WTC11 (cell line): ENCODE data around the gene FAXDC2. TPM values are rescaled to one million over a fixed set of nuclear protein-coding genes. Genes with fewer than 3 reads are reported as not detected.

Experiments
- ATAC-seq: fragments of 200-7000 bp; cut with Tn5 transposase; 2 replicates; pipeline ENCODE4 v1.10.0; 2021; ENCODE audit warnings: mild to moderate bottlenecking, moderate library complexity
- CTCF ChIA-PET: fragments of 300-600 bp; sonication (Branson Sonifier 250); formaldehyde crosslinking; loops from one replicate; lab custom pipeline; 2021; ENCODE audit warnings: antibody characterized with exemption; lab: Charles Lee
- POLR2A ChIA-PET: fragments of 350-600 bp; sonication (Branson Sonifier 250); formaldehyde crosslinking; loops from one replicate; lab custom pipeline; 2021; ENCODE audit warnings: antibody characterized with exemption; lab: Charles Lee
- DNase-seq: peaks from one replicate; pipeline ENCODE4 v3.0.0; 2021; ENCODE audit warnings: low spot score
- H3K27ac Mint-ChIP-seq: 2 replicates; pipeline ENCODE4 v1.8.0; 2021; ENCODE audit warnings: mixed read lengths
- H3K27me3 Mint-ChIP-seq: 2 replicates; pipeline ENCODE4 v1.8.0; 2021; ENCODE audit warnings: low read depth, mild to moderate bottlenecking, moderate library complexity, mixed read lengths
- H3K36me3 Mint-ChIP-seq: 2 replicates; pipeline ENCODE4 v1.8.0; 2021; ENCODE audit warnings: mixed read lengths
- H3K4me1 Mint-ChIP-seq: 2 replicates; pipeline ENCODE4 v1.8.0; 2022; ENCODE audit warnings: mixed read lengths
- H3K4me3 Mint-ChIP-seq: 2 replicates; pipeline ENCODE4 v1.8.0; 2021; ENCODE audit warnings: mild to moderate bottlenecking, moderate library complexity, mixed read lengths
- H3K9me3 Mint-ChIP-seq: 2 replicates; pipeline ENCODE4 v1.8.0; 2021; ENCODE audit warnings: mixed read lengths
- ESRRA ChIP-seq: sonication (generic); formaldehyde crosslinking; IDR thresholded peaks from 2 replicates; pipeline ENCODE4 v1.8.1; 2022; ENCODE audit warnings: mild to moderate bottlenecking, missing genetic modification reagents, borderline replicate concordance
- ETV6 ChIP-seq: sonication (generic); formaldehyde crosslinking; IDR thresholded peaks from 2 replicates; pipeline ENCODE4 v1.8.1; 2022; ENCODE audit warnings: mild to moderate bottlenecking, missing genetic modification reagents
- FOXP1 ChIP-seq: sonication (generic); formaldehyde crosslinking; IDR thresholded peaks from 2 replicates; pipeline ENCODE4 v1.8.0; 2022; ENCODE audit warnings: missing genetic modification reagents, mild to moderate bottlenecking, moderate library complexity, borderline replicate concordance
- JAZF1 ChIP-seq: fragments of 250-450 bp; sonication (Bioruptor Pico); IDR thresholded peaks from 2 replicates; pipeline ENCODE4 v1.9.0; 2021; ENCODE audit warnings: moderate library complexity, mild to moderate bottlenecking, inconsistent platforms
- KAT7 ChIP-seq: sonication (generic); formaldehyde crosslinking; IDR thresholded peaks from 2 replicates; pipeline ENCODE4 v1.8.1; 2023; ENCODE audit warnings: missing genetic modification reagents, mild to moderate bottlenecking, borderline replicate concordance
- MXD4 ChIP-seq: fragments of 250-450 bp; sonication (Bioruptor Pico); IDR thresholded peaks from 2 replicates; pipeline ENCODE4 v1.8.0; 2021; ENCODE audit warnings: mild to moderate bottlenecking, moderate library complexity, borderline replicate concordance
- MYBL2 ChIP-seq: sonication (generic); formaldehyde crosslinking; IDR thresholded peaks from 2 replicates; pipeline ENCODE4 v1.8.1; 2023; ENCODE audit warnings: mild to moderate bottlenecking, moderate library complexity, missing genetic modification reagents
- NFATC4 ChIP-seq: fragments of 250-450 bp; sonication (Bioruptor Pico); IDR thresholded peaks from 2 replicates; pipeline ENCODE4 v1.9.0; 2021; ENCODE audit warnings: mild to moderate bottlenecking
- PRRX2 ChIP-seq: fragments of 250-450 bp; sonication (Bioruptor Pico); IDR thresholded peaks from 2 replicates; pipeline ENCODE4 v1.8.0; 2021; ENCODE audit warnings: mild to moderate bottlenecking
- SMAD3 ChIP-seq: sonication (generic); formaldehyde crosslinking; IDR thresholded peaks from 2 replicates; pipeline ENCODE4 v1.8.0; 2022; ENCODE audit warnings: missing genetic modification reagents, mild to moderate bottlenecking, borderline replicate concordance
- SMAD4 ChIP-seq: sonication (generic); formaldehyde crosslinking; IDR thresholded peaks from 2 replicates; pipeline ENCODE4 v1.8.0; 2022; ENCODE audit warnings: mild to moderate bottlenecking, missing genetic modification reagents
- SP1 ChIP-seq: sonication (generic); formaldehyde crosslinking; conservative IDR thresholded peaks from 2 replicates; pipeline ENCODE4 v1.8.1; 2022; ENCODE audit warnings: missing genetic modification reagents
- TCF7 ChIP-seq: sonication (generic); formaldehyde crosslinking; IDR thresholded peaks from 2 replicates; pipeline ENCODE4 v1.8.0; 2022; ENCODE audit warnings: mild to moderate bottlenecking, low read depth, missing genetic modification reagents, moderate library complexity
- TEAD4 ChIP-seq: sonication (generic); formaldehyde crosslinking; IDR thresholded peaks from 2 replicates; pipeline ENCODE4 v1.8.0; 2022; ENCODE audit warnings: mild to moderate bottlenecking, missing genetic modification reagents
- total RNA-seq: library from RNA; stranded (reverse); gene quantifications from 3 replicates; pipeline ENCODE4 v1.2.3, GENCODE V29; 2021
- TF ChIP-seq, protein P1 (sequence below): sonication (generic); formaldehyde crosslinking; IDR thresholded peaks from 2 replicates; pipeline ENCODE4 v1.8.0; 2022; ENCODE audit warnings: mild to moderate bottlenecking, missing genetic modification reagents
- TF ChIP-seq, protein P2 (sequence below): sonication (generic); formaldehyde crosslinking; IDR thresholded peaks from 2 replicates; pipeline ENCODE4 v1.8.0; 2022; ENCODE audit warnings: missing genetic modification reagents
- TF ChIP-seq, protein P3 (sequence below): sonication (generic); formaldehyde crosslinking; IDR thresholded peaks from 2 replicates; pipeline ENCODE4 v1.8.0; 2023; ENCODE audit warnings: missing genetic modification reagents
- TF ChIP-seq, protein P4 (sequence below): sonication (generic); formaldehyde crosslinking; IDR thresholded peaks from 2 replicates; pipeline ENCODE4 v1.8.1; 2022; ENCODE audit warnings: mild to moderate bottlenecking, missing genetic modification reagents, moderate library complexity, borderline replicate concordance
- TF ChIP-seq, protein P5 (sequence below): sonication (generic); formaldehyde crosslinking; IDR thresholded peaks from 2 replicates; pipeline ENCODE4 v1.8.1; 2023; ENCODE audit warnings: mild to moderate bottlenecking, missing genetic modification reagents, moderate library complexity
- TF ChIP-seq, protein P6 (sequence below): sonication (generic); formaldehyde crosslinking; IDR thresholded peaks from 2 replicates; pipeline ENCODE4 v1.8.1; 2023; ENCODE audit warnings: mild to moderate bottlenecking, missing genetic modification reagents
- TF ChIP-seq, protein P7 (sequence below): fragments of 250-450 bp; sonication (Bioruptor Pico); IDR thresholded peaks from 2 replicates; pipeline ENCODE4 v1.9.0; 2021; ENCODE audit warnings: mild to moderate bottlenecking
- TF ChIP-seq, protein P8 (sequence below): fragments of 250-450 bp; sonication (Bioruptor Pico); conservative IDR thresholded peaks from 2 replicates; pipeline ENCODE4 v1.9.0; 2021; ENCODE audit warnings: mild to moderate bottlenecking
- TF ChIP-seq, protein P9 (sequence below): sonication (generic); formaldehyde crosslinking; IDR thresholded peaks from 2 replicates; pipeline ENCODE4 v1.8.1; 2023; ENCODE audit warnings: mild to moderate bottlenecking, missing genetic modification reagents, moderate library complexity
- TF ChIP-seq, protein P10 (sequence below): sonication (generic); formaldehyde crosslinking; IDR thresholded peaks from 2 replicates; pipeline ENCODE4 v1.8.0; 2022; ENCODE audit warnings: mild to moderate bottlenecking, missing genetic modification reagents

The FAXDC2 gene
- total RNA-seq, 1 experiment from 2014 or later = 3.9 TPM

DNA sequence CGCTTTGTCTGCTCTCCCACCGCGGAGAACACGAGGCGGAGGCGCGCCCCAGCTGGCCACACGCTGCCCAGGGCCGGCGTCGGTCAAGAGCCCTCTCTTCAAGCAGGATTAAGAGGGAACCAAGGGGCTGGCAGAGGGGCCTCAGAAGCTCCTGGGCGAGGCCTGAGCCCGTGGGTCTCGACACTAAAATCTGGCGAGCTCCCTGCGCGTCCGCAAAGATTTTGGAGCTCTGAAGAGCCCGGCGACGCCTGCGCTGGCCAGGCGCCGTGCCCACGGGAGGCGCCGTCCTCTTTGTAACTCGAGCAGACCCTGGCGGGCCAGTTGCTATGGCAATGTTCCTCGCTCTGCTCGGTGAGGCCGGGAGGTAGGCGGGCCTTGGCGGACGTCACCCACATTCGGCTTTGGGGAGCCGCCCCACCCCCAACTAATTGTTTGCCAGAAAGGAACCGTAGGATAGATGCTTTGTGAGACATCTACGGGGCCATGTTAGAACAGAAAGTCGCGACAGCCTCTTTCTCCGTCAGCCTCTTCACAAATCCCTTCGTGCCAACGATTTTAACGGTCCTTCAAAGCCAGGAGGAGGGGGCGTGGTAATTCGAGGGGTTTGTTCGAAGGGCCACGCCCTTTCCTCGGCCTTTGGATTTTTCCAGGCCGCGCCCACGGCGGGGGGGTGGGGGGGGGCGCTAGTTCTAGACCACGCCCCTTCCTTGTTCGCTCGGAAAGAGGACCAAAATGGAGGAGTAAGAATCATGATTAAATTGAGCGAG, 7.3 kb upstream of the FAXDC2 start:
- H3K9me3 Mint-ChIP-seq = no peaks in the 10 kb centered on the region
- ChIA-PET POLR2A (interaction anchor here (0.6 to 1.5 kb wide), 2 partner anchors 104 to 205 kb away, joined by 4 read pairs; no protein-coding TSS in a partner anchor), CTCF (interaction anchor here (1.0 to 1.5 kb wide), 3 partner anchors 11 to 179 kb away, joined by 3 to 5 read pairs (median 3); no protein-coding TSS in a partner anchor)
- ATAC-seq (peak; percentile 81), DNase-seq (peak; percentile 94)
- peaks cover 28% of the 10 kb centered on the region for H3K4me1 Mint-ChIP-seq
- H3K27me3 Mint-ChIP-seq = no peaks in the 10 kb centered on the region
- H3K36me3 Mint-ChIP-seq = peaks cover 7% of the 10 kb centered on the region
- H3K4me3 Mint-ChIP-seq = peak overlapping the region; percentile 92
- H3K27ac Mint-ChIP-seq = peak overlapping the region; percentile 100
- TF ChIP-seq MXD4 = no peak
- TF ChIP-seq, protein P1, sequence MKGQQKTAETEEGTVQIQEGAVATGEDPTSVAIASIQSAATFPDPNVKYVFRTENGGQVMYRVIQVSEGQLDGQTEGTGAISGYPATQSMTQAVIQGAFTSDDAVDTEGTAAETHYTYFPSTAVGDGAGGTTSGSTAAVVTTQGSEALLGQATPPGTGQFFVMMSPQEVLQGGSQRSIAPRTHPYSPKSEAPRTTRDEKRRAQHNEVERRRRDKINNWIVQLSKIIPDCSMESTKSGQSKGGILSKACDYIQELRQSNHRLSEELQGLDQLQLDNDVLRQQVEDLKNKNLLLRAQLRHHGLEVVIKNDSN (CRISPR knock-in tag) = 0 out of 2 replicates have a peak, but pooled peaks have one; percentile 14
- TF ChIP-seq, protein P2, sequence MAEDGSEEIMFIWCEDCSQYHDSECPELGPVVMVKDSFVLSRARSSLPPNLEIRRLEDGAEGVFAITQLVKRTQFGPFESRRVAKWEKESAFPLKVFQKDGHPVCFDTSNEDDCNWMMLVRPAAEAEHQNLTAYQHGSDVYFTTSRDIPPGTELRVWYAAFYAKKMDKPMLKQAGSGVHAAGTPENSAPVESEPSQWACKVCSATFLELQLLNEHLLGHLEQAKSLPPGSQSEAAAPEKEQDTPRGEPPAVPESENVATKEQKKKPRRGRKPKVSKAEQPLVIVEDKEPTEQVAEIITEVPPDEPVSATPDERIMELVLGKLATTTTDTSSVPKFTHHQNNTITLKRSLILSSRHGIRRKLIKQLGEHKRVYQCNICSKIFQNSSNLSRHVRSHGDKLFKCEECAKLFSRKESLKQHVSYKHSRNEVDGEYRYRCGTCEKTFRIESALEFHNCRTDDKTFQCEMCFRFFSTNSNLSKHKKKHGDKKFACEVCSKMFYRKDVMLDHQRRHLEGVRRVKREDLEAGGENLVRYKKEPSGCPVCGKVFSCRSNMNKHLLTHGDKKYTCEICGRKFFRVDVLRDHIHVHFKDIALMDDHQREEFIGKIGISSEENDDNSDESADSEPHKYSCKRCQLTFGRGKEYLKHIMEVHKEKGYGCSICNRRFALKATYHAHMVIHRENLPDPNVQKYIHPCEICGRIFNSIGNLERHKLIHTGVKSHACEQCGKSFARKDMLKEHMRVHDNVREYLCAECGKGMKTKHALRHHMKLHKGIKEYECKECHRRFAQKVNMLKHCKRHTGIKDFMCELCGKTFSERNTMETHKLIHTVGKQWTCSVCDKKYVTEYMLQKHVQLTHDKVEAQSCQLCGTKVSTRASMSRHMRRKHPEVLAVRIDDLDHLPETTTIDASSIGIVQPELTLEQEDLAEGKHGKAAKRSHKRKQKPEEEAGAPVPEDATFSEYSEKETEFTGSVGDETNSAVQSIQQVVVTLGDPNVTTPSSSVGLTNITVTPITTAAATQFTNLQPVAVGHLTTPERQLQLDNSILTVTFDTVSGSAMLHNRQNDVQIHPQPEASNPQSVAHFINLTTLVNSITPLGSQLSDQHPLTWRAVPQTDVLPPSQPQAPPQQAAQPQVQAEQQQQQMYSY (CRISPR knock-in tag) = no peak
- TF ChIP-seq, protein P3, sequence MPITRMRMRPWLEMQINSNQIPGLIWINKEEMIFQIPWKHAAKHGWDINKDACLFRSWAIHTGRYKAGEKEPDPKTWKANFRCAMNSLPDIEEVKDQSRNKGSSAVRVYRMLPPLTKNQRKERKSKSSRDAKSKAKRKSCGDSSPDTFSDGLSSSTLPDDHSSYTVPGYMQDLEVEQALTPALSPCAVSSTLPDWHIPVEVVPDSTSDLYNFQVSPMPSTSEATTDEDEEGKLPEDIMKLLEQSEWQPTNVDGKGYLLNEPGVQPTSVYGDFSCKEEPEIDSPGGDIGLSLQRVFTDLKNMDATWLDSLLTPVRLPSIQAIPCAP (CRISPR knock-in tag) = no peak
- 0 out of 2 replicates have a peak, but pooled peaks have one; percentile 71 for TF ChIP-seq MYBL2 (CRISPR knock-in tag)
- TF ChIP-seq, protein P4, sequence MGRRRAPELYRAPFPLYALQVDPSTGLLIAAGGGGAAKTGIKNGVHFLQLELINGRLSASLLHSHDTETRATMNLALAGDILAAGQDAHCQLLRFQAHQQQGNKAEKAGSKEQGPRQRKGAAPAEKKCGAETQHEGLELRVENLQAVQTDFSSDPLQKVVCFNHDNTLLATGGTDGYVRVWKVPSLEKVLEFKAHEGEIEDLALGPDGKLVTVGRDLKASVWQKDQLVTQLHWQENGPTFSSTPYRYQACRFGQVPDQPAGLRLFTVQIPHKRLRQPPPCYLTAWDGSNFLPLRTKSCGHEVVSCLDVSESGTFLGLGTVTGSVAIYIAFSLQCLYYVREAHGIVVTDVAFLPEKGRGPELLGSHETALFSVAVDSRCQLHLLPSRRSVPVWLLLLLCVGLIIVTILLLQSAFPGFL (CRISPR knock-in tag) = no peak
- TF ChIP-seq SP1 (CRISPR knock-in tag) = no peak; the same call in 1 of the 2 replicates
- peak; percentile 56; the same call in 1 of the 2 replicates for TF ChIP-seq FOXP1 (CRISPR knock-in tag)
- TF ChIP-seq, protein P5, sequence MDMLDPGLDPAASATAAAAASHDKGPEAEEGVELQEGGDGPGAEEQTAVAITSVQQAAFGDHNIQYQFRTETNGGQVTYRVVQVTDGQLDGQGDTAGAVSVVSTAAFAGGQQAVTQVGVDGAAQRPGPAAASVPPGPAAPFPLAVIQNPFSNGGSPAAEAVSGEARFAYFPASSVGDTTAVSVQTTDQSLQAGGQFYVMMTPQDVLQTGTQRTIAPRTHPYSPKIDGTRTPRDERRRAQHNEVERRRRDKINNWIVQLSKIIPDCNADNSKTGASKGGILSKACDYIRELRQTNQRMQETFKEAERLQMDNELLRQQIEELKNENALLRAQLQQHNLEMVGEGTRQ (CRISPR knock-in tag) = no peak
- 0 out of 2 replicates have a peak, but pooled peaks have one; percentile 60 for TF ChIP-seq ESRRA (CRISPR knock-in tag)
- TF ChIP-seq TEAD4 = no peak
- no peak for TF ChIP-seq SMAD4 (CRISPR knock-in tag)
- no peak for TF ChIP-seq KAT7 (CRISPR knock-in tag)
- TF ChIP-seq, protein P6, sequence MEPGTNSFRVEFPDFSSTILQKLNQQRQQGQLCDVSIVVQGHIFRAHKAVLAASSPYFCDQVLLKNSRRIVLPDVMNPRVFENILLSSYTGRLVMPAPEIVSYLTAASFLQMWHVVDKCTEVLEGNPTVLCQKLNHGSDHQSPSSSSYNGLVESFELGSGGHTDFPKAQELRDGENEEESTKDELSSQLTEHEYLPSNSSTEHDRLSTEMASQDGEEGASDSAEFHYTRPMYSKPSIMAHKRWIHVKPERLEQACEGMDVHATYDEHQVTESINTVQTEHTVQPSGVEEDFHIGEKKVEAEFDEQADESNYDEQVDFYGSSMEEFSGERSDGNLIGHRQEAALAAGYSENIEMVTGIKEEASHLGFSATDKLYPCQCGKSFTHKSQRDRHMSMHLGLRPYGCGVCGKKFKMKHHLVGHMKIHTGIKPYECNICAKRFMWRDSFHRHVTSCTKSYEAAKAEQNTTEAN (CRISPR knock-in tag) = peak; percentile 68; the same call in 1 of the 2 replicates
- TF ChIP-seq PRRX2 (CRISPR knock-in tag) = peak; percentile 20; the same call in 1 of the 2 replicates
- TF ChIP-seq, protein P7, sequence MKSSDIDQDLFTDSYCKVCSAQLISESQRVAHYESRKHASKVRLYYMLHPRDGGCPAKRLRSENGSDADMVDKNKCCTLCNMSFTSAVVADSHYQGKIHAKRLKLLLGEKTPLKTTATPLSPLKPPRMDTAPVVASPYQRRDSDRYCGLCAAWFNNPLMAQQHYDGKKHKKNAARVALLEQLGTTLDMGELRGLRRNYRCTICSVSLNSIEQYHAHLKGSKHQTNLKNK (CRISPR knock-in tag) = no peak
- TF ChIP-seq, protein P8, sequence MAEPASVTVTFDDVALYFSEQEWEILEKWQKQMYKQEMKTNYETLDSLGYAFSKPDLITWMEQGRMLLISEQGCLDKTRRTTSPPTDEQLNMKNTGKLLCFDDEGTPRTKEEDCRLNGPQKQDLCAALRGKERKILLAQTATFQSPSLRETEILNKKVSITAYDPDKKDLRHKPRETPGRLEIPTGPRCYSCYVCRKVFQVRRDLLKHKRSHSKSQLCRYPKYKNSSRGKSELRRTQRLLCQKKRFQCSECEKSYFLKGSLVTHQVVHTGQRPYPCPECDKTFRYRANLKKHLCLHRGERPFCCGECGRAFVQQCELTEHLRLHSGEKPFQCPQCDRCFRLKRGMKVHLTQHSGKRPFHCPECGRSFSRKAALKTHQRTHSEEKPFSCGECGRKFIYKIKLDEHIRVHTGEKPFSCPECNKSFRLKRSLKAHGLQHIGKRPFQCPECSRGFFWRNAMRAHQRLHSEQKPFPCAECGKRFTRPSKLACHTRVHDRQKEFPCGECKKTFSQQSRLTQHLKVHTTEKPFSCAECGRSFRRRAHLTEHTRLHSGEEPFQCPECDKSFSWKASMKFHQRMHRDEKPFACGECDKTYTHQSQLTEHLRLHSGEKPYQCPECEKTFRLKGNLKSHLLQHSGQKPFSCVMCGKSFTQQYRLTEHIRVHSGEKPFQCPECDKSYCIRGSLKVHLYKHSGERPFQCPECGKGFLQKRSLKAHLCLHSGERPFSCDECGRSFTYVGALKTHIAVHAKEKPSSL = no peak
- TF ChIP-seq JAZF1 (CRISPR knock-in tag) = no peak
- TF ChIP-seq, protein P9, sequence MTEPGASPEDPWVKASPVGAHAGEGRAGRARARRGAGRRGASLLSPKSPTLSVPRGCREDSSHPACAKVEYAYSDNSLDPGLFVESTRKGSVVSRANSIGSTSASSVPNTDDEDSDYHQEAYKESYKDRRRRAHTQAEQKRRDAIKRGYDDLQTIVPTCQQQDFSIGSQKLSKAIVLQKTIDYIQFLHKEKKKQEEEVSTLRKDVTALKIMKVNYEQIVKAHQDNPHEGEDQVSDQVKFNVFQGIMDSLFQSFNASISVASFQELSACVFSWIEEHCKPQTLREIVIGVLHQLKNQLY (CRISPR knock-in tag) = no peak
- peak; percentile 76; the same call in 1 of the 2 replicates for TF ChIP-seq SMAD3 (CRISPR knock-in tag)
- no peak for TF ChIP-seq NFATC4
- TF ChIP-seq, protein P10, sequence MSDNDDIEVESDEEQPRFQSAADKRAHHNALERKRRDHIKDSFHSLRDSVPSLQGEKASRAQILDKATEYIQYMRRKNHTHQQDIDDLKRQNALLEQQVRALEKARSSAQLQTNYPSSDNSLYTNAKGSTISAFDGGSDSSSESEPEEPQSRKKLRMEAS (CRISPR knock-in tag) = peak; percentile 93
- TF ChIP-seq ETV6 (CRISPR knock-in tag) = no peak
- TF ChIP-seq TCF7 (CRISPR knock-in tag) = no peak
